ENCODE results near the gene ZNF283.

The ZNF283 gene

DNA sequence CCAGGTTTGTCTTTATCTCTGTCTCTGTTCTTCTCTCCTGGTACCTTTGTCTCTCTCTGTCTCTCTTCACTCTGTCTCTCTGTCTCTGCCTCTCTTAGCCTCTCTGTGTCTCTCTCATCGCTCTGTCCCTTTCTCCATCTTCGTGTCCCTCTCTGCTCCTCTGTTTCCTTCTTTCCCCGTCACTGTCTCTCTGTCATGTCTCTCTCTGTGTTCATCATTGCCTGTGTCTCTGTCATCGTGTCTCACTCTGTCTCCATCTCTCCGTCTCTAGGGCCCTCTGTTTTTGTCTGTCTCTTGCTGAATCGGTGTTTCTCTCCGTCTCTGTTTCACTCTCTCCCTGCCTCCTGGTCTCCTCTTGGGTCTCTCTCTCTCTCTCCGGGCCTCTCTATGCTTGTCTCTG is 43.5 kb upstream of the ZNF283 start:
- Histone ChIP-seq H4K91ac (ENCODE audit: low read length) (no peak overlapping the region), H3K4ac (ENCODE audit: low read depth in 1 of 2, low read length in 2 of 2) (no peak overlapping the region), H3K9ac (ENCODE audit: low read length) (peak overlapping the region; percentile 75), H4K8ac (ENCODE audit: low read length) (no peak overlapping the region), H3K27me3 (ENCODE audit: control insufficient read depth in 1 of 2, insufficient read depth in 1 of 2, low read length in 2 of 2) (no peaks in the 10 kb centered on the region), H3K23ac (ENCODE audit: low read length in 2 of 2) (no peak overlapping the region), H2BK120ac (ENCODE audit: low read depth, low read length) (no peak overlapping the region), H3K4me2 (ENCODE audit: low read length, poor library complexity, severe bottlenecking) (no peak overlapping the region), H3K79me1 (replicated peaks; ENCODE audit: low read length, poor library complexity, severe bottlenecking) (no peaks in the 10 kb centered on the region), H3K36me3 (ENCODE audit: control insufficient read depth in 1 of 2, insufficient read depth in 2 of 2, low read depth in 1 of 2, low read length in 2 of 2) (no peaks in the 10 kb centered on the region), H3K18ac (ENCODE audit: low read depth in 1 of 2, low read length in 2 of 2) (no peak overlapping the region), H3K4me1 (ENCODE audit: control insufficient read depth, insufficient read depth, low read depth, low read length) (peaks cover 35% of the 10 kb centered on the region), H2AK5ac (ENCODE audit: low read length, severe bottlenecking) (peak overlapping the region; percentile 18), H2BK12ac (ENCODE audit: low read length in 2 of 2) (no peak overlapping the region), H2BK5ac (ENCODE audit: low read depth, low read length, poor library complexity, severe bottlenecking) (no peak overlapping the region), H2AFZ (ENCODE audit: low read depth, low read length) (no peak overlapping the region), H3K27ac (ENCODE audit: low read length, poor library complexity, severe bottlenecking) (no peak overlapping the region), H2BK15ac (ENCODE audit: low read depth, poor library complexity, severe bottlenecking) (no peak overlapping the region), H3K14ac (ENCODE audit: low read length in 2 of 2) (no peak overlapping the region), H3K4me3 (ENCODE audit: insufficient read depth in 1 of 2, low read depth in 1 of 2, low read length in 2 of 2) (no peak overlapping the region), H3K9me3 (ENCODE audit: control insufficient read depth, low read length) (no peaks in the 10 kb centered on the region)
- DNase-seq = no peak
- WGBS = 93% methylated on average over 8 of the region's 8 CpGs

DNA sequence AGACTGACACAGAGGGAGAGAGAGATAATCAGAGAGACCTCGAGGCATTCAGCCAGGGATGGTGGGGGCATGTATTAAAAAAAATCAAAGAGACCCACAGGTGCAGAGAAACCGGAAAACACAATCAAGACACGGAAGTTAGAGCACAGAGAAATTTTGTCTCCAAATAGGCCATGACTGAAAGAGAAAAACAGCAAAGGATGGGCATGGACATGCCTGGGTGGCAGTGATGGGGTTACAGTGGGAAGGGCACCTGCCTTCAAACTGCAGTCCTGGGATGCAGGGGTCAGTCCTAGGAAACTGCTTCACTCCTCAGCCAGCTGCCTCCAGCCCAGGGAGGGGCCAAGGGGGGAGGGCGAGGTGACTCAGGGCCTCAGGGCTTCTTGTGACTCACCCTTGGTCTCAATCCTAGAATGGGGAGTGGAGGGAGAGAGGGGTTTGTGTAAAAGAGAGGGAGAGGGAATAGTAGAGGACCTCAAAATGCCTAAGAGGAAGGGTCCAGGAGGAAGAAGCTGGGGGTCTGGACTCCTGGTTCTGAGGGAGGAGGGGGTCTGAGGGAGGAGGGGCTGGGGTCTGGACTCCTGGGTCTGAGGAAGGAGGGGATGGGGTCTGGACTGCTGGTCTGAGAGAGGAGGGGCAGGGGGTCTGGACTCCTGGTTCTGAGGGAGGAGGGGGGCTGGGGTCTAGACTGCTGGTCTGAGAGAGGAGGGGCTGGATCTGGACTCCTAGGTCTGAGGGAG is 42.7 kb upstream of the ZNF283 start:
- H4K8ac ChIP-seq (ENCODE audit: low read length) = peak overlapping the region; percentile 69
- peak overlapping the region; percentile 47 for H2AK5ac ChIP-seq (ENCODE audit: low read length, severe bottlenecking)
- H3K4me2 ChIP-seq (ENCODE audit: low read length, poor library complexity, severe bottlenecking) = peak overlapping the region; percentile 17
- H2BK12ac ChIP-seq (ENCODE audit: low read length in 2 of 2) = peak overlapping the region in 1 of 2 experiments; percentile 65
- no peaks in the 10 kb centered on the region for H3K79me1 ChIP-seq (replicated peaks; ENCODE audit: low read length, poor library complexity, severe bottlenecking)
- H3K4me3 ChIP-seq (ENCODE audit: insufficient read depth in 1 of 2, low read depth in 1 of 2, low read length in 2 of 2) = peak overlapping the region in 1 of 2 experiments; percentile 43
- peak overlapping the region; percentile 69 to 71 for H3K18ac ChIP-seq (ENCODE audit: low read depth in 1 of 2, low read length in 2 of 2)
- peak overlapping the region; percentile 81 for H2BK120ac ChIP-seq (ENCODE audit: low read depth, low read length)
- no peaks in the 10 kb centered on the region for H3K9me3 ChIP-seq (ENCODE audit: control insufficient read depth, low read length)
- WGBS = 58% methylated on average over 4 of the region's 4 CpGs
- no peak overlapping the region for H3K4ac ChIP-seq (ENCODE audit: low read depth in 1 of 2, low read length in 2 of 2)
- H2BK15ac ChIP-seq (ENCODE audit: low read depth, poor library complexity, severe bottlenecking) = peak overlapping the region; percentile 60
- no peak overlapping the region for H3K14ac ChIP-seq (ENCODE audit: low read length in 2 of 2)
- peaks cover 30% of the 10 kb centered on the region for H3K4me1 ChIP-seq (ENCODE audit: control insufficient read depth, insufficient read depth, low read depth, low read length)
- no peak overlapping the region for H2BK5ac ChIP-seq (ENCODE audit: low read depth, low read length, poor library complexity, severe bottlenecking)
- peak; percentile 88 for DNase-seq
- no peaks in the 10 kb centered on the region for H3K27me3 ChIP-seq (ENCODE audit: control insufficient read depth in 1 of 2, insufficient read depth in 1 of 2, low read length in 2 of 2)
- no peaks in the 10 kb centered on the region for H3K36me3 ChIP-seq (ENCODE audit: control insufficient read depth in 1 of 2, insufficient read depth in 2 of 2, low read depth in 1 of 2, low read length in 2 of 2)
- H3K23ac ChIP-seq (ENCODE audit: low read length in 2 of 2) = no peak overlapping the region
- peak overlapping the region; percentile 75 for H3K9ac ChIP-seq (ENCODE audit: low read length)
- H2AFZ ChIP-seq (ENCODE audit: low read depth, low read length) = no peak overlapping the region
- peak overlapping the region; percentile 56 for H3K27ac ChIP-seq (ENCODE audit: low read length, poor library complexity, severe bottlenecking)
- peak overlapping the region; percentile 58 for H4K91ac ChIP-seq (ENCODE audit: low read length)

DNA sequence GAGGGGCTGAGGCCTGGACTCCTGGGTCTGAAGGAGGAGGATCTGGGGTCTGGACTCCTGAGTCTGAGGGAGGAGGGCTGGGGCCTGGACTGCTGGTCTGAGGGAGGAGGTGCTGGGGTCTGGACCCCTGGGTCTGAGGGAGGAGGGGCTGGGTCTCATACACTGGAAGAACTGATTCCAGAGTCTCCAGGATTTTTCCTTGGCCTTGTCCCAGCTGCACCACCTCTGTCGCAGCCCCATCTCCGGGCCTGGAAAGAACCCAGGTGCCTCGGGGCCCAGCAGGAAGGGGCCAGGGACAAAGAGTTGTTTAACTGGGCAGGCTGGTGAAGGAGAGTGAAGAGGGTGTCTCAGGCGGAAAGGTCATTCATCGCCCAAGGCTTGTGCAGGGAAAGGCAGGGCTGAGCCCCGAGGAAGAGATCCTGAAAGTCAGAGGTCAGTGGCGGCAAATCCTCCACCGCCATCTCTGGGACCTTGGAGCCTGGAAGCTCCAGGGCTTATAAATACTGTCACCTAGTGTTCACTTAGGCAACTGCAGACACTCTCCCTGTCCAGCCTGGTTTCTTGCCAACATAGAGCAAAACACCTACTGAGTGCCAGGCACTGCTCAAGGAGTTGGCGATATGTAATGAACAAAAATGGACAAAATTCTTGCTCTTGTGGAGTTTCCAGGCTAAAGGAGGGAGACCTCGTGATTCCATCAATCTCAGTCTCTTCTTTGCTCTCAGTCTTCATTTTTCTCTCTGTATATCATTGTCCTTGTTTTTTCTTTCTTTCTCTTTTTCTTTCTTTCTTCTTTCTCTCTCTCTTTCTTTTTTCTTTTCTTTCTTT is 41.9 kb upstream of the ZNF283 start:
- Histone ChIP-seq H4K91ac (ENCODE audit: low read length) (peak overlapping the region; percentile 58), H3K36me3 (ENCODE audit: control insufficient read depth in 1 of 2, insufficient read depth in 2 of 2, low read depth in 1 of 2, low read length in 2 of 2) (no peaks in the 10 kb centered on the region), H2BK5ac (ENCODE audit: low read depth, low read length, poor library complexity, severe bottlenecking) (no peak overlapping the region), H2BK120ac (ENCODE audit: low read depth, low read length) (peak overlapping the region; percentile 81), H2BK15ac (ENCODE audit: low read depth, poor library complexity, severe bottlenecking) (peak overlapping the region; percentile 60), H3K9ac (ENCODE audit: low read length) (peak overlapping the region; percentile 75), H3K14ac (ENCODE audit: low read length in 2 of 2) (no peak overlapping the region), H2BK12ac (ENCODE audit: low read length in 2 of 2) (peak overlapping the region in 1 of 2 experiments; percentile 65), H3K4ac (ENCODE audit: low read depth in 1 of 2, low read length in 2 of 2) (peak overlapping the region in 1 of 2 experiments; percentile 57), H3K4me1 (ENCODE audit: control insufficient read depth, insufficient read depth, low read depth, low read length) (peaks cover 29% of the 10 kb centered on the region), H3K9me3 (ENCODE audit: control insufficient read depth, low read length) (no peaks in the 10 kb centered on the region), H3K4me3 (ENCODE audit: insufficient read depth in 1 of 2, low read depth in 1 of 2, low read length in 2 of 2) (peak overlapping the region in 1 of 2 experiments; percentile 62), H3K27ac (ENCODE audit: low read length, poor library complexity, severe bottlenecking) (peak overlapping the region; percentile 56), H3K23ac (ENCODE audit: low read length in 2 of 2) (no peak overlapping the region), H2AFZ (ENCODE audit: low read depth, low read length) (peak overlapping the region; percentile 83), H3K79me1 (replicated peaks; ENCODE audit: low read length, poor library complexity, severe bottlenecking) (no peaks in the 10 kb centered on the region), H3K4me2 (ENCODE audit: low read length, poor library complexity, severe bottlenecking) (no peak overlapping the region), H4K8ac (ENCODE audit: low read length) (peak overlapping the region; percentile 33), H2AK5ac (ENCODE audit: low read length, severe bottlenecking) (peak overlapping the region; percentile 47), H3K18ac (ENCODE audit: low read depth in 1 of 2, low read length in 2 of 2) (peak overlapping the region; percentile 69 to 71), H3K27me3 (ENCODE audit: control insufficient read depth in 1 of 2, insufficient read depth in 1 of 2, low read length in 2 of 2) (no peaks in the 10 kb centered on the region)
- peak; percentile 79 for DNase-seq
- 19% methylated on average over 10 of the region's 10 CpGs for WGBS

DNA sequence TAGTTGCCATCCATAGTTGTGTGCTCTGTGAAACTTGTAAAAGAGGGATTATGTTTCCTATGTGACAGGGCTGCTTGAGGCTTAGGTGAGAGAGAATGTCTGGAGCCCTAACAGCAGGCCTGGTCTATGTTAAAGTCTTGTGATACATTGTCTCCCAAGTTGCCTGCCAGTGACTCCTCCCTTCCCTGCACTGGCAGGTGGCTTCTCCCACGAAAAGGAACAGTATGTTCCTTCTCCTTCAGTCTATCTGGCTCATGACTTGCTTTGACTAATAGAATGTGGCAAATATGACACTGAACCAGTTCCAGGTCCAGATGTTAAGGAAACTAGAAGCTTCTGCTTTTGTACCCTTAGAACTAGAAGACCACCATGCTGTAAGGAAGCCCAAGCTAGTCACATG is 40.5 kb upstream of the ZNF283 start:
- 0% methylated on average over 1 of the region's 1 CpG for WGBS
- Histone ChIP-seq H3K27ac (ENCODE audit: low read length, poor library complexity, severe bottlenecking) (no peak overlapping the region), H3K18ac (ENCODE audit: low read depth in 1 of 2, low read length in 2 of 2) (no peak overlapping the region), H4K91ac (ENCODE audit: low read length) (no peak overlapping the region), H2BK5ac (ENCODE audit: low read depth, low read length, poor library complexity, severe bottlenecking) (no peak overlapping the region), H3K4ac (ENCODE audit: low read depth in 1 of 2, low read length in 2 of 2) (no peak overlapping the region), H4K8ac (ENCODE audit: low read length) (no peak overlapping the region), H3K27me3 (ENCODE audit: control insufficient read depth in 1 of 2, insufficient read depth in 1 of 2, low read length in 2 of 2) (peaks cover 0 to 5% of the 10 kb centered on the region in 2 experiments), H3K36me3 (ENCODE audit: control insufficient read depth in 1 of 2, insufficient read depth in 2 of 2, low read depth in 1 of 2, low read length in 2 of 2) (no peaks in the 10 kb centered on the region), H2AFZ (ENCODE audit: low read depth, low read length) (no peak overlapping the region), H3K79me1 (replicated peaks; ENCODE audit: low read length, poor library complexity, severe bottlenecking) (no peaks in the 10 kb centered on the region), H2BK12ac (ENCODE audit: low read length in 2 of 2) (no peak overlapping the region), H3K9me3 (ENCODE audit: control insufficient read depth, low read length) (no peaks in the 10 kb centered on the region), H2BK15ac (ENCODE audit: low read depth, poor library complexity, severe bottlenecking) (no peak overlapping the region), H3K4me1 (ENCODE audit: control insufficient read depth, insufficient read depth, low read depth, low read length) (peaks cover 18% of the 10 kb centered on the region), H3K9ac (ENCODE audit: low read length) (no peak overlapping the region), H3K4me3 (ENCODE audit: insufficient read depth in 1 of 2, low read depth in 1 of 2, low read length in 2 of 2) (no peak overlapping the region), H3K14ac (ENCODE audit: low read length in 2 of 2) (no peak overlapping the region), H3K4me2 (ENCODE audit: low read length, poor library complexity, severe bottlenecking) (no peak overlapping the region), H2AK5ac (ENCODE audit: low read length, severe bottlenecking) (no peak overlapping the region), H3K23ac (ENCODE audit: low read length in 2 of 2) (no peak overlapping the region), H2BK120ac (ENCODE audit: low read depth, low read length) (no peak overlapping the region)
- no peak for DNase-seq
